ENCODE measurements around the gene UQCRC2. TPM values are rescaled to one million over a fixed set of nuclear protein-coding genes. Genes with fewer than 3 reads are reported as not detected.

The UQCRC2 gene
- total RNA-seq, 1 donor from 2014 or later: 66.3 TPM

DNA sequence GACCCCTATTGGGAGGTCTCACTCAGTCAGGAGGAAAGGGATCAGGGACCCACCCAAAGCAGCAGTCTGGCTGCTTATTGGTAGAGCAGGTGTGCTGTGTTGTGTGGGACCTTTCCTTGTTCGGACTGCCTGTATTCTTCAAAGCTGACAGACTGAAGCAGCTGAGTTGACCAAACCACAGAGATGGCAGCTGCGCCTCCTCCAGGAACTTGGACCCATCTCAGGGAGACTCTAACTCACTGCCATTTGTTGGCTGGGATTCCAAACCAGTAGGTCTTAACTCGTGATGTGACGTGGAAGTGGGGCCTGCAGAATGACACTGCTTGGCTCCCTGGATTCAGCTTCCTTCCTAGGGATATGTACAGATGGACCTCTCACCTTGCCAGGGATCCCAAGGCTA lies 9.6 kb upstream of the UQCRC2 start:
- no peak for DNase-seq (ENCODE audit: low spot score in 2 of 2)
- TF ChIP-seq, protein P1, sequence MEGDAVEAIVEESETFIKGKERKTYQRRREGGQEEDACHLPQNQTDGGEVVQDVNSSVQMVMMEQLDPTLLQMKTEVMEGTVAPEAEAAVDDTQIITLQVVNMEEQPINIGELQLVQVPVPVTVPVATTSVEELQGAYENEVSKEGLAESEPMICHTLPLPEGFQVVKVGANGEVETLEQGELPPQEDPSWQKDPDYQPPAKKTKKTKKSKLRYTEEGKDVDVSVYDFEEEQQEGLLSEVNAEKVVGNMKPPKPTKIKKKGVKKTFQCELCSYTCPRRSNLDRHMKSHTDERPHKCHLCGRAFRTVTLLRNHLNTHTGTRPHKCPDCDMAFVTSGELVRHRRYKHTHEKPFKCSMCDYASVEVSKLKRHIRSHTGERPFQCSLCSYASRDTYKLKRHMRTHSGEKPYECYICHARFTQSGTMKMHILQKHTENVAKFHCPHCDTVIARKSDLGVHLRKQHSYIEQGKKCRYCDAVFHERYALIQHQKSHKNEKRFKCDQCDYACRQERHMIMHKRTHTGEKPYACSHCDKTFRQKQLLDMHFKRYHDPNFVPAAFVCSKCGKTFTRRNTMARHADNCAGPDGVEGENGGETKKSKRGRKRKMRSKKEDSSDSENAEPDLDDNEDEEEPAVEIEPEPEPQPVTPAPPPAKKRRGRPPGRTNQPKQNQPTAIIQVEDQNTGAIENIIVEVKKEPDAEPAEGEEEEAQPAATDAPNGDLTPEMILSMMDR (IDR thresholded peaks at IDR 0.05): no peak
- no peaks in the 10 kb centered on the region for H3K36me3 ChIP-seq
- H3K27me3 ChIP-seq: no peaks in the 10 kb centered on the region
- no peak overlapping the region for H3K4me3 ChIP-seq
- no peaks in the 10 kb centered on the region for H3K4me1 ChIP-seq
- H3K27ac ChIP-seq: no peak overlapping the region
- intact Hi-C loops (cut with DNase I): no loop called here
- H3K9me3 ChIP-seq: no peaks in the 10 kb centered on the region

- H3K9me3 ChIP-seq: no peaks in the 10 kb centered on the region
- no peak overlapping the region for H3K27ac ChIP-seq
- no peaks in the 10 kb centered on the region for H3K27me3 ChIP-seq
- TF ChIP-seq, protein P1 (IDR thresholded peaks at IDR 0.05): no peak
- no peak for DNase-seq (ENCODE audit: low spot score in 2 of 2)
- intact Hi-C loops (cut with DNase I): no loop called here
- H3K4me1 ChIP-seq: peaks cover 0 to 11% of the 10 kb centered on the region in 2 donors
- H3K36me3 ChIP-seq: no peaks in the 10 kb centered on the region
- no peak overlapping the region for H3K4me3 ChIP-seq
These were observed 6.1 kb upstream of the UQCRC2 start for GRCh38 chr16:21946889-21947635.

DNA sequence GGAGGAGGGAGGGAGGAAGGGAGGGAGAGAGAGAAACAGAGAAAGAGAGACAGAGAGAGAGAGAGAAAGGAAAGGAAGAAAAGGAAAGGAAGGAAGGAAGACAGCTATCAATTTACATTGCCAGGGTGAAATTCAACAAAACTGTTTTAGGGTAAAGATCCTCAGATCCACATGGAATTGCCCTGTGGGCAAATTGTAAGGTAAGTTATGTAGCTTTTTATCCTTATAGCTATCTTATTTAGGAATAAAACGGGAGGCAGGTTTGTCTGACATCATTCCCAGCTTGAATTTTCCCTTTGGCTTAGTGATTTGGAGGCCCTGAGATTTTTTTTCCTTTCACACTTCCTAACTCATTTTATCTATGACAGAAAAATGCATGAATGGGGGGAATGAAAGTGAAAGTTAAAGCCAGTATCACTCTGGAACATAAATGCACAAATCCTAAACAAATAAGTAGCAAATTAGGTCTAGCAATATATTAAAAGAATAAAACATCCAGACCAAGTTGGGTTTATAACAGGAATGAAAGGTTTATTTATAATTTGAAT lies 3.4 kb upstream of the UQCRC2 start:
- intact Hi-C loops (cut with DNase I): loop anchor here (5.0 kb wide), 2 partner anchors 348 to 1052 kb away; partner anchors contain the start of gene POLR3E
- peaks cover 6 to 20% of the 10 kb centered on the region in 2 donors for H3K4me1 ChIP-seq
- no peak overlapping the region for H3K27ac ChIP-seq
- H3K4me3 ChIP-seq: no peak overlapping the region
- H3K36me3 ChIP-seq: no peaks in the 10 kb centered on the region
- no peaks in the 10 kb centered on the region for H3K9me3 ChIP-seq
- no peaks in the 10 kb centered on the region for H3K27me3 ChIP-seq
- TF ChIP-seq, protein P1 (IDR thresholded peaks at IDR 0.05): no peak
- DNase-seq (ENCODE audit: low spot score in 2 of 2): no peak

GRCh38 chr16:21950782-21951521 lies 2.2 kb upstream of the UQCRC2 start:
- Histone ChIP-seq H3K27me3 (no peaks in the 10 kb centered on the region), H3K4me3 (no peak overlapping the region), H3K9me3 (no peaks in the 10 kb centered on the region), H3K27ac (no peak overlapping the region), H3K4me1 (peaks cover 6 to 20% of the 10 kb centered on the region in 2 donors), H3K36me3 (peaks cover 0 to 3% of the 10 kb centered on the region in 2 donors)
- no peak for DNase-seq (ENCODE audit: low spot score in 2 of 2)
- intact Hi-C loops (cut with DNase I): loop anchor here (5.0 kb wide), 2 partner anchors 346 to 1054 kb away; partner anchors contain the start of gene POLR3E
- TF ChIP-seq, protein P1 (IDR thresholded peaks at IDR 0.05): peak in 2 of 3 experiments; percentile 11 to 21

DNA sequence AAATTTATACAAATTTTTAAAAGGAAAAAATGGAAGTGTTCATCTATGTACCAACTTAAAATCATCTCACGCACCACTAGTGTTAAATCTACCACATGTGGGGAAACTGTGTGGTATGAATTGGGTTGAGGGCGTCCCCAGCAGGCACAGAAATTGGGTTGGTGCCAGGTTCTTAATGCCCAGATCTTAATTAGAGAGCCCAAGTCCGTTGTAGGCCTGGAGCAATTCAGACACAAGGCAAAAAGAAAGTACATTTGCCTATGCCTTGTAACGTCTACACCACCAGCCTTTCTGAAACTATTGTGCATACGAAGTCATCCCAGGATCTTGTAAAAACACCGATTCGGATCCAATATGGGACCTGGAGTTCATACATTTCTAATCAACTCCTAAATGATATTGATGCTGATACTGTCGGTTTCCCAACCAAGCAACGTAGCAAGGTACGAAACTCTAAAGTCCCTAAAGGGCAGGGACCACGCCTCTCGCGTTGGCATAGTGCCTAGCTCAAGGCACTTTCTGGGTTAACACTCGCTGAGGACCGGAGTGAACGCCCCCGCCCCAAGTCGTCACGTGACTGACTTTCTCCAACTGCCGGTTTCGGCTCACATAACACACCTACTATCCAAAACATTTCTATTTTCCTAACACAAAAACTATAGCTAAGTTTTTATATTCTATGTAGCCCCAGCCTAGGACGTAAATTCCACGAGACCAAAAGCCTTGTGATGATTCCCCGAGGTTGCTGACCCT lies 945 bp upstream of the UQCRC2 start:
- intact Hi-C loops (cut with DNase I): loop anchor here (2.0 to 5.0 kb wide), 4 partner anchors 55 to 1605 kb away; partner anchors contain the start of genes EARS2, POLR3E and UBFD1
- Histone ChIP-seq H3K36me3 (peaks cover under 1 to 4% of the 10 kb centered on the region in 2 donors), H3K27ac (peak overlapping the region; percentile 92 to 94), H3K27me3 (no peaks in the 10 kb centered on the region), H3K4me3 (peak overlapping the region; percentile 84 to 87), H3K4me1 (peaks cover 6 to 20% of the 10 kb centered on the region in 2 donors), H3K9me3 (no peaks in the 10 kb centered on the region)
- TF ChIP-seq, protein P1 (IDR thresholded peaks at IDR 0.05): no peak
- DNase-seq (ENCODE audit: low spot score in 2 of 2): peak in 1 of 2 donors; percentile 82

Data from ascending aorta (tissue), 2 donors.